GM19372 (cell line): ENCODE measurements around the gene ACLY.
"Not testable (repeated sequence)": the region's sequence is repeated elsewhere in the genome, so short reads cannot be mapped to it uniquely, and the experiment has no call there.

Source experiments
- ATAC-seq: cut with Tn5 transposase; IDR thresholded peaks from one replicate; pipeline ENCODE4 v1.9.1; 2021; ENCODE audit warnings: mild to moderate bottlenecking, low read depth, moderate library complexity; ENCODE audit not compliant: unreplicated experiment

ACLY gene

GRCh38 chr17:41941168-41941567 is 22.4 kb upstream of the ACLY start:
- ATAC-seq: no peak

GRCh38 chr17:41939693-41940090 is 20.9 kb upstream of the ACLY start:
- no peak for ATAC-seq

- no peak for ATAC-seq
Observed at GRCh38 chr17:41939044-41939692, 20.4 kb upstream of the ACLY start.

GRCh38 chr17:41937970-41938954 is 19.5 kb upstream of the ACLY start:
- ATAC-seq: no peak

- ATAC-seq: no peak
Observed at GRCh38 chr17:41935641-41936040, 16.9 kb upstream of the ACLY start.

- no peak for ATAC-seq
Observed at GRCh38 chr17:41932816-41933389, 14.2 kb upstream of the ACLY start.

GRCh38 chr17:41931715-41932114 is 13.0 kb upstream of the ACLY start:
- ATAC-seq: not testable (repeated sequence)

- ATAC-seq: peak; percentile 22
Observed at GRCh38 chr17:41930833-41931156, 12.0 kb upstream of the ACLY start.

GRCh38 chr17:41930009-41930832 is 11.5 kb upstream of the ACLY start, which contains the start of gene ODAD4:
Gene ODAD4, plus strand, starts transcription at chr17:41930617. Its CDS starts 107 bp downstream, at chr17:41930724.
- ATAC-seq: peak; percentile 95

- no peak for ATAC-seq
Observed at GRCh38 chr17:41928693-41929251, 10.0 kb upstream of the ACLY start.

- ATAC-seq: no peak
Observed at GRCh38 chr17:41925991-41926590, 7.3 kb upstream of the ACLY start.

- ATAC-seq: no peak
Observed at GRCh38 chr17:41920580-41920955, 1.8 kb upstream of the ACLY start.

GRCh38 chr17:41919840-41920579 is 1.3 kb upstream of the ACLY start:
- ATAC-seq: no peak

GRCh38 chr17:41919165-41919817 is 540 bp upstream of the ACLY start:
- no peak for ATAC-seq

- ATAC-seq: no peak
Observed at GRCh38 chr17:41917679-41918313, 955 bp downstream of the ACLY start.

GRCh38 chr17:41917192-41917591 is 1.6 kb downstream of the ACLY start:
- no peak for ATAC-seq

GRCh38 chr17:41915566-41915965 is 3.2 kb downstream of the ACLY start:
- no peak for ATAC-seq

- ATAC-seq: no peak
Observed at GRCh38 chr17:41915020-41915419, 3.7 kb downstream of the ACLY start.
